Measurements from ENCODE around the gene TMEM134. TPM values are rescaled to one million over a fixed set of nuclear protein-coding genes. Genes with fewer than 3 reads are reported as not detected.

The TMEM134 gene
- total and polyA plus RNA-seq, 9 of the 15 experiments (the other 6 are each of a cell fraction or from before 2014, with no cell fraction given): 0.63 to 48.4 (median 10.7) TPM

- no peak for TF ChIP-seq ZBTB33 (CRISPR knock-in tag; IDR thresholded peaks at IDR 0.05)
- 0 out of 6 replicates have a peak, but pooled peaks of 1 of the 3 experiments have one; percentile 65 for TF ChIP-seq ZBTB11 (CRISPR knock-in tag; IDR thresholded peaks at IDR 0.05)
- no peak for TF ChIP-seq HDGF (IDR thresholded peaks at IDR 0.05)
- peak; percentile 61; the same call in 1 of the 2 replicates for TF ChIP-seq LCOR (CRISPR knock-in tag; IDR thresholded peaks at IDR 0.05)
- no peak for TF ChIP-seq ZNF75A (CRISPR knock-in tag; IDR thresholded peaks at IDR 0.05)
- TF ChIP-seq CBX5 (IDR thresholded peaks at IDR 0.05; ENCODE audit: borderline replicate concordance, low read depth): no peak
- peak; percentile 72; the same call in 1 of the 2 replicates for TF ChIP-seq MTA3 (IDR thresholded peaks at IDR 0.05; ENCODE audit: borderline replicate concordance)
- TF ChIP-seq ZBTB9 (CRISPR knock-in tag; IDR thresholded peaks at IDR 0.05): 0 out of 2 replicates have a peak, but pooled peaks have one; percentile 63
- peak; percentile 60 to 84 (median 75) for TF ChIP-seq CTCF (IDR thresholded peaks at IDR 0.05 in 2 of 3, conservative IDR thresholded peaks at IDR 0.05 in 1 of 3; ENCODE audit: insufficient read depth in 2 of 3, low read depth in 1 of 3, low read length in 3 of 3)
- TF ChIP-seq TGIF2 (CRISPR knock-in tag; IDR thresholded peaks at IDR 0.05): no peak
- no peak for TF ChIP-seq ZNF12 (CRISPR knock-in tag; IDR thresholded peaks at IDR 0.05)
- TF ChIP-seq ZBTB43 (CRISPR knock-in tag; IDR thresholded peaks at IDR 0.05): no peak
- TF ChIP-seq CREB3L1 (IDR thresholded peaks at IDR 0.05; ENCODE audit: borderline replicate concordance, low read depth): no peak
Measured at GRCh38 chr11:67468759-67469507, at the start of gene TMEM134 (continued).

Measured in K562 (cell line).